GM06990 (cell line): Measurements from ENCODE around the gene ADAM30.
A peak's percentile ranks its signal among the peaks of the same experiment; 100 is the strongest.

Experiments
- DNase-seq: peaks from one replicate; pipeline ENCODE4 v3.0.0-alpha.2; 2011; ENCODE audit not compliant: insufficient read length; ENCODE audit errors: extremely low read depth
- H3K27me3 ChIP-seq: replicated peaks from 2 replicates; pipeline ENCODE4 v1.6.0; 2011; ENCODE audit warnings: low read length; ENCODE audit not compliant: control insufficient read depth, insufficient read depth
- H3K36me3 ChIP-seq: 2 replicates; pipeline ENCODE4 v1.5.1; 2011; ENCODE audit warnings: low read length; ENCODE audit not compliant: control insufficient read depth, insufficient read depth
- H3K4me3 ChIP-seq: replicated peaks from 2 replicates; pipeline ENCODE4 v1.5.1; 2011; ENCODE audit warnings: low read depth, mild to moderate bottlenecking, control low read depth, low read length
- CTCF ChIP-seq: IDR thresholded peaks from 2 replicates; pipeline ENCODE4 v1.5.1; 2011; ENCODE audit warnings: low read length, control low read depth, mild to moderate bottlenecking, inconsistent platforms; ENCODE audit not compliant: insufficient read depth, poor library complexity, severe bottlenecking

Gene ADAM30

GRCh38 chr1:119885903-119886783 is 10.2 kb downstream of the ADAM30 start:
- H3K4me3 ChIP-seq = no peak overlapping the region
- no peaks in the 10 kb centered on the region for H3K36me3 ChIP-seq
- DNase-seq = no peak
- H3K27me3 ChIP-seq = peaks cover 2% of the 10 kb centered on the region
- peak; percentile 84 for TF ChIP-seq CTCF

GRCh38 chr1:119884711-119885110 is 11.6 kb downstream of the ADAM30 start:
- DNase-seq = no peak
- no peak for TF ChIP-seq CTCF
- H3K36me3 ChIP-seq = no peaks in the 10 kb centered on the region
- peaks cover 2% of the 10 kb centered on the region for H3K27me3 ChIP-seq
- no peak overlapping the region for H3K4me3 ChIP-seq

- Histone ChIP-seq H3K27me3 (peaks cover 2% of the 10 kb centered on the region), H3K4me3 (no peak overlapping the region), H3K36me3 (no peaks in the 10 kb centered on the region)
- DNase-seq = no peak
- TF ChIP-seq CTCF = no peak
Measured at GRCh38 chr1:119883826-119884225, 12.5 kb downstream of the ADAM30 start.

- no peak overlapping the region for H3K4me3 ChIP-seq
- no peaks in the 10 kb centered on the region for H3K36me3 ChIP-seq
- no peak for TF ChIP-seq CTCF
- DNase-seq = no peak
- peaks cover 2% of the 10 kb centered on the region for H3K27me3 ChIP-seq
Measured at GRCh38 chr1:119882132-119883049, 13.9 kb downstream of the ADAM30 start.

GRCh38 chr1:119879510-119880434 is 16.5 kb downstream of the ADAM30 start:
- no peak for TF ChIP-seq CTCF
- no peak for DNase-seq
- no peak overlapping the region for H3K4me3 ChIP-seq
- H3K36me3 ChIP-seq = no peaks in the 10 kb centered on the region
- H3K27me3 ChIP-seq = peaks cover 2% of the 10 kb centered on the region
